ENCODE data around the gene VPS54.

Gene VPS54

DNA sequence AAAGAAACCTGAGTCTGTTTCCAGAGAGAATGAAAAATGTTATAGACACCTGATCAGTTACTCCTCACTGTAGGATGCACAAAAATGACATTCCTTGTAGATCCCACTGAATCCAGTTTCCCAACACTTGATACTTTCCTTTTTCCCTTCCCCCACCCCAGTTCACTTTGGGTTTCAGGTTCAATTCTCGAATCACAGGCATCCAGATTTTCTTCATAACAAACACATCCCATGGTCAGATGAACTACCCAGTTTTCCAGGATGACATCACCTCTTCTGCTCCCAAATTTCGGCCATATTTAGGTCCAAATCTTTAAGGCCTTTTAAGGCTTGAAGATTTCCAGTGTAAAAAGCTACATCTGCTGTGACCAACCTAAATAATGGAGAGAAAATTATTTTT, 126.1 kb downstream of the VPS54 start:
- DNase-seq = no peak

DNA sequence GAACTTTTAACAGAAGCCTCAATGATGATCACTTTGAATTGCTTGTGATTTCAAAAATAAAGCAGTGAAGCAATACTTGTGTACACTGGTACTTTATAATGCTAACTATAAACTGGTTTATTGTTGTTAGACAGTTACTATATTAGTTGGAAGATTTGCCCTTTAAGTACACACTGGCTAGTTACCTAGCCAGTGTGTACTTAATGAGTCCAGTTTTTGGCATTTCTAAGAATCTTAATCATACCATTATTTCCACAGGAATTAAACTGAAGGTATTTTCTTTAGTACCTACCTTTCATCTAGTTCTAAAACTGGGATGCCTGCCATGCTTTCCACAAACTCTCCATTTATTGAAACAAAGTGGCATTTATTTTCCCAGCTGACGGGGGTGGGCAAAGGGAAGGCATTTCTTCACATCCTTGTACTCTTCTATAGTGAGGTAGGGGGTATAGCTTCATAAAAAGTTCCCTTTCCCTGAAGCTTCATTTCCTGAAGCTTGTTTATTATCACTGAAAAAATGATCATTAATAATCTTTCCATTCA, 127.7 kb downstream of the VPS54 start:
- DNase-seq = no peak

DNA sequence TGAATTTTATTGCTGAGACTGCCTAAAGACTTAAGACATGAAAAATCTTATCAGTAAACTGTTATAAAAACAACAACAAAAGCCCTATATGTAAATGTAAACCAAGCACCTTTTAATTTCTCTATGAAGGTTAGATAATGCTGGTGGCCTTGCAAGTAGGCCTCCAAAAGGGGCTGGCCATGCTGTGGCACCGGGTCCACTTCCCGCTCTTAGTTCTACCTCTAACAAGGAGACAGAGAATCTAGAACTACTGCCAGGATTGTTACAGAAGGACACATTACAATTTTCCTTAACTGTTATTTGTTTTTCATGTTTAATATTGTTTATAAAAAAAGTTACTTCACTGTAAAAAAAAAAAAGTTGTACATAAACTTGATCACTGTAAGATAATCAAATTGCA, 128.6 kb downstream of the VPS54 start:
- no peak for DNase-seq

DNA sequence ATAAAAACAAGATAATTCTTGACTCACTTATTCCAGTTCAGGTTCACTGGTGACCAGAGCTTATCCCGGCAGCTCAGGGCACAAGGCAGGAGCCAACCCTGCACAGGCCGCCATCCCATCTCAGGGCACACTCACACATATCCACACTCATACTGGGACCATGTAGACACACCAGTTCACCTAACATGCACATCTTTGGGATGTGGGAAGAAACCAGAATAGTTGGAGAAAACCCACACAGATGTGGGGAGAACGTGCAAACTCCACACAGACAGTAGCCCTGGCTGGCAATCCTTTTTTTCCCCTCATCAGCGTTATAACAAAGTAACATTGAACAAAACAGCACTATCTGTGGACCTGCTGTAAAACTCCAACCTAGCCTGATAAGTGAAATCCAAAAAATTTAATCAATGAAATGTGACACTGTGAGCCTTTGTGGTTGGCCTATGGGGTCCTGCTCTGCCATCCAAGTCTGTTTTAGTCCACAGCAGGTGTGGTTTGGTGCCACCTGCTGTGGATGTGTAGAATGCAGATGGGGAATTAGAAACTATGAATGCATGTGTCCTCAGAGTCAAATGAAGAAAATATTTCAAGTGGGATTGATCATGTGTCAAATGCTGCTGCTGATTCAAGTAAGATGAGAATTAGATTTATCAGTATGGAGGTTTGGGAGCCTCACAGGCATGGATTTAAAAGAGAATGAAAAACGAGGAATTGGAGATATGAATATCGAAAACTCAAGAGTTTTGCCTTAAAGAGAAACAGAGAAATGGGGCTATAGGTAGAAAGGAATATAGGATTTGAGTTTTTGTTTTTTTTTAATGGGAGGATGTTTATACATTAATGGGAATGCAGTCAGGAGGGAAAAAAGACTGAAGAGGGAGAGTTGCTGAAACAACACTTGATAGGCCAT, 130.5 kb downstream of the VPS54 start:
- DNase-seq = peak; percentile 31

DNA sequence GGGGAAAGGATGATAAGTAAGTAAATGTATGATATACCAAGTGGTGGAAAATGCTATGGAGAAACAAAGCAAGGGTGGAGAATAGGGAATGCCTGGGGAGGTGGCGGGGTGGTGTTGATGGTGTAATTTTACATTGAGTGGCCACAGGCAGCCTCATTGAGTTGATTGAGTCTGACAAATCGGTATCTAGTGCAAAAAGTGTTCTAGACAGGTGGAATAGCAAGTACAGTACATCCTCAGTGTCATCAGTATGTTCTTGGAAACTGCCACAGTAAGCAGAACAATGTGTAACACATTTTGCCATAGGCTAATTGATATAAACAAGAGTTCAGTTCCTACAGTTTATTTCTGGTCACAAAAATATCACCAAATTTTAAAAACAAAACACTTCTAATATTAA, 131.2 kb downstream of the VPS54 start:
- DNase-seq = no peak

DNA sequence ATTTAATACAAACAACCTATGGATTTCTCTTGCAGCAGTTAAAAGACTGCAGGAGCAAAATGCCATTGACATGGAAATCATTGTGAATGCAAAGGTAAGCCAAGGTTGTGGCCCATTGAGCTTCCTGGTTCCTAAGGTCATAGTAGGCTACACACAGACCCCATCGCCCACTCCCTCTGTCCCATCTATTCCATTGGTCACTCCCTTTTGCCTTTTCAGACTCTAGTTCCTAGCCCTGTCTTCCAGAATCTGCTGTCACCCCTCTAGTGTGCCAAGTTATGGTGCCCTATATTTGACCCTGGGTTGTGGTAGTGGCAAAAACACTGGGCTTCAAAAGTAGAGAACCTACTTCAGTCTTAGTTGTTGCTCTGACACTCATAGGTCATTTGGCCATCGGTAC, 132.8 kb downstream of the VPS54 start:
- no peak for DNase-seq

DNA sequence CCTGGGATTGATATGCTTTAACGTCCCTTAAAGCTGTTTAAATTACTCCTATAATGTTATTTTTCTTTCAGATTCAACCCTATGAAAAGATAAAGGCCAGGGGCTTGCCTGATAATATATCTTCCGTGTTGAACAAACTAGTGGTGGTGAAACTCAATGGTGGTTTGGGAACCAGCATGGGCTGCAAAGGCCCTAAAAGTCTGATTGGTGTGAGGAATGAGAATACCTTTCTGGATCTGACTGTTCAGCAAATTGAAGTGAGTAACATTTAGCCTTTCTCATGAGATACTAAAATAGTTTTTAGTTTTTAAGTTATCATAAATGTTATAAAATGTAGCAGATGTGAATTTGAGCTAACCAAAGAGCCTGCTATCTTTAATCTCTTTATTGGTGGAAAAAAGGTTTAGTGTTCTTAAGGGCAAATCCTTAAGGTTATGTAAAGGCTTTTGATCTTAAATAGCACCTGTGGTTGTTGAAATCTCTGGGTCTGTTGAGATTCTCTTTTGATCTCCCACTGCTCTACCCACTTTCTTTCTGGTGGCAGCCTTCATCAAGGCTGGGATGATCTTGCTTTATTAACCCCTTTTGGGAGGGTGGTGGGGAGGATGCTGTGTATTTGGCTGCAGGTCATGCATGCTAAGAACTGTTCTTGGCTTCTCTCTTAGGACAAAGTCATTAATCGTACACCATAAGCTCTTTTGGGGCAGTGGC, 136.7 kb downstream of the VPS54 start:
- no peak for DNase-seq

DNA sequence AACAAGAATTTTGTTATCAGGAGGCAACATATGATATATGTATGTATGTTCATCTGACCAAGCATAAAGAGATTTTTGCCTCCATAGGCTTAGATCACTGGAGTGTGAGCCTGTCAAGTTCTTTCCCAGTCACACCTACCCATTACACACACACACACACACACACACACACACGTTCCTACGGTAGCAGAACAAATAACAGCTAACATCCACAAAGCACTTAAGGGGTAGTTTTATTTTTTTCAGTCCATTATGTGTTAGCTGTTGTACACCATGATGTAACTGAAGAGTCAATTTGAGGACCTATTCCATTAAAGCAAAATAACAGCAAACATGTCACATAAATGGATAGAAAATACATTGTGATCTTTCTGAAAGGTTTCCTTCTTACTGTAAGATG, 138.0 kb downstream of the VPS54 start:
- no peak for DNase-seq

DNA sequence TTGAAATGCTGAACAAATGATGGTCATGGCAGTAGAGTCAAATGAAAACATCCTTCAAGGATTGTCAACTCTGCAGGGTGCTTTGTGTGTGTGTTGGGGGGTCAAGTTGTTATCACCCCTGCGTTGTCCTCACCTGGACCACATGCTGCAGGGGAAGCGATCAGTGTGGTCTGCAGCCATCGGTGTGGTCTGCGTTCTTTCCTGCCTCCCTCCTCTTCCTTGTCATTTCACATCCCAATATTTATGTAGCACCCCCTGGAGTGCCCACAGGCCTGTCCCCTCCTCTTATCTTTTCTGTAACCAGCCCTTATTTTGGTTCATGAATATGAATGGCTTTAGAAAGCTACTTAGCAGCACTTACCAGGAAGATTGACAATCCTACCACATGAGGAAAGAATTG, 138.6 kb downstream of the VPS54 start:
- DNase-seq = no peak

DNA sequence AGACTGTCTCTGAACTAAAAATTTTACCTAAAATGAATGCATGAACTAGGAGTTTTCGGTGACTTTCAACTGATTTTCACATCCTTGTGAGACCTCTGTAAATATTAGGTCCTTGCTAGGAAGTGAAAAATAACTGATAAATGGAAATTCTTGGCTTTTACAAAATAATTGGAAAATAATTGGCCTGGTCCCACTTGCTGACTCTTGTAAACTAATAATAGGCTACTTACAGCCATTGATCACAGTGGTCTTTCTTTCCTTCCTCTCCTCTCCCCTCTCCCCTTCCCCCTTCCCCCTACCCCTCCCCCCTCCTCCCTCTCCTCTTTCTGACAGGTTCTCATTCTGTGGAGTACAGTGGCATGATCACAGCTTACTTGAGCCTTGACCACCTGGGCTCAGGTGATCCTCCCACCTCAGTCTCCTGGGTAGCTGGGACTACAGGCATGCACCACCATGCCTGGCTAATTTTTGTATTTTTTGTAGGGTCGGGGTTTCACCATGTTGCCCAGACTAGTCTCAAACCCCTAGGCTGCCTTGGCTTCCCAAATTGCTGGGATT, 139.3 kb downstream of the VPS54 start:
- no peak for DNase-seq

DNA sequence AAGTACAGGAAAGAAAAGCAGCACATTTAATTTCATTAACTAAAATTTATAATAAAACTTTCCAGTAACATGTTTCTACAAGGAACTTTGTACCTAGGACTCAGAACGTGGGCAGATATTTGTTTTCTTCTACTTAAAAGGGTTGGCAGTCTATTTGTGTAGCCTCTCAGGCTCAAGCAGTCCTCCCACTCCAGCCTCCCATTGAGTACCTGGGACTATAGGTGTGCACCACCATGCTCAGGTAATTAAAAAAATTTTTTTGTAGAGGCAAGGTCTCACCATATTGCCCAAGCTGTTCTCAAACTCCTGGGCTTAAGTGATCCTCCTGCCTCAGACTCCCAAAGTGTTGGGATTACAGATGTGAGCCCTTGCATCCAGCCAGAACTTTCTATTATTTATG, 140.7 kb downstream of the VPS54 start:
- DNase-seq = no peak

DNA sequence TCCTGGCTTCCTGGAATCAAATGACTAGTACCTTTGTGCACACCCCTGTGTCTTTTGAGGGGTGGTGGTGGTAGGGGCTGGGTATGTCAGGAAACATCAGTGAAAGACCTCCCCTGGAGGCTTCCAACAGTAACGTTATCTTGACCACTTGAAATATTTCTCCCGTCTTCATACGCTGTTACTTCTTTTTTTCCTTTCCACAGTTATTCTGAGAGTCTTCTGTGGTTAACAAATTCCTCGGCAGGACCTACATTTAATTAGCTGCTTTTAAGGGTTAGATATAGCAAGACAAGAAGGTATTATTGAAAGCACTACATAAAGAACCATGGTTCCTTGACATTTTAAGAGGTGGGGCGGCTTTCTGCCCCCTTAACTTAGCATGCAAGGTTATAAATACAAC, 142.9 kb downstream of the VPS54 start:
- no peak for DNase-seq

DNA sequence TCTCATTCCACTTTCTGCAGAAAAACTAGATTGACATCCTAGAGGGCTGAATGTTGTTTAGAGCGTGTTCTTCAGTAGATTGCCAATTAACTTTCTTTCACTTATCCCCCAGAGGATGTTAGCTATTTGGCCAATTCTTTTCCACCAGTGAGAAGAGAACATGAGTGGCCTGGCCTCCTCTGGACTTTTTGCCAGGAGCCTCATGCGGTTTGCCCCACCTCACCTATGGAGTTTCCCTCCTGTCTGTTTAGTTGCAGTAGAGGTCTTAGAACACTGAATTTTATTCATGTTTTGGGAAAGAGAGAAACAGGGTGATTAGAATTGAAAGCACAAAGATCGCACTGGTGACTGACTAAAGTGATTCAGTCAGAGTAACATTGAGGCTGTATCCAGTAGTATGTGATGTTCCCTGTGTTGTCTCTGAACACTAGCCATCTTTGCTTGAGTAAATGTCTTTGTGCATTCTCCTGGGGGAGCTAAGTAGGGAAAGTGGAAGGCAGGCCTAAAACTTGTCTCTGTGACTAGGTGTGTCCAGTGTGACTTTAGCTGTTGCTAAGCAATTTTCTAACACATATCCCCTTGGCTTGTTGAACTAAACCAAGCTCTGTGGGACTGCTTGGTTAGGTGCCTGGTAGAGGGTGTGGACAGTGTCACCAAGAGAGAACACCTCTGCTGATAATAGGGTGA, 143.5 kb downstream of the VPS54 start:
- no peak for DNase-seq

DNA sequence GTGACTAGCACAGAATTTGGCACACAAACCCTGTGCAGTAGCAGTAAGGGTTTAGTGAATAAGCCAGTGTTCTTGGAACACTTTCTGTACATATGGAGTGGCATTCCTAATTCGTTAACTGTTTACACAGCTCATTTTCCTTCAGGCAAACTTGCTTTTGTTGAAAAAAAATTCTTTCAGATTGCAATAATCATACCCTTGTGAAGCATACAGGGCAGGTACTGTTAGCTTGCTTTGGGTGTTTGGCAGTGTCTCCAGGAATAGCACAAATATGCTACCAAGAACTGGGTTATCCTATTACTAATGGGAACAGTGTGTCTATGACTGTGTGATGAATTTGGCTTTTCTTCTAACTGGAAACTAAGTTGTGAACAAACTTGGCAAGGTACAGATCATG, 144.1 kb downstream of the VPS54 start:
- no peak for DNase-seq

DNA sequence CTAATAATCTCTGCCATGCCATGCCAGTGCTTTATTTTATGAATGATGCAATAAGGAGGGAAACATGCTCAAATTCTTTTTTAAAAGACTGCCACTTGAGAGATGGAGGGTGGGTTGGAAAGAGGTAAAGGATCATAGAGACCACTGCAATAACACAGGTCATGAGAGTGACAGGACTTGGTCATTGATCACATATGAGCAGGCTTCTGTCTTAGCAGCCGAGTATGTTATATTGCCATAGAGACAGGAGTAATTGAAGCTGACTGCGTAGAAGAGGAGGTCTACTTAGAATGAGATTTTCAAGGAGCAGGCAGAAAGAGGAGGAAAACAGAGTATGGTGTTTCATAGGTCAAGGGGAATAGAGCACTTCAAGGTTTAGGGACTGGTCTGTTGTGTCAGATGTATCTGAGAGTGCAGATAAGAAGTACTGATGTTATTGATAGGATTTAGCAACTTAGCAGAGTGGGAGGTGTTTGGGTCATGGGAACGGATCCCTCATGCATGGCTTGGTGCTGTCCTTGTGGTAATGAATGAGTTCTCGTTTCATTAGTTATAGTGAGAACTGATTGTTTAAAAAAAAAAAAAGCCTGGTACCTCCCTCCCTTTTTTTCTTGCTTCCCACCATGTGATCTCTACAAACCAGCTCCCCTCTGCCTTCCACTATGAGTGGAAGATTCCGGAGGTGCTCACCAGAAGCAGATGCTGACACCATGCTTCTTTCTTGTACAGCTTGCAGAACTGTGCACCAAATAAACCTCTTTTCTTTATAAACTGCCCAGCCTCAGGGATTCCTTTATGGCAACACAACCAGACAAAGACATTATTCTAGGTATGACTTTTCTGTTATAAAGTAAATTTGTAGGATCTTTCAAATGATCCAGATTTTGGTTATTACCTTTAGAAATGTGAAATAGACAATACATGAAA, 144.8 kb downstream of the VPS54 start:
- DNase-seq = no peak

DNA sequence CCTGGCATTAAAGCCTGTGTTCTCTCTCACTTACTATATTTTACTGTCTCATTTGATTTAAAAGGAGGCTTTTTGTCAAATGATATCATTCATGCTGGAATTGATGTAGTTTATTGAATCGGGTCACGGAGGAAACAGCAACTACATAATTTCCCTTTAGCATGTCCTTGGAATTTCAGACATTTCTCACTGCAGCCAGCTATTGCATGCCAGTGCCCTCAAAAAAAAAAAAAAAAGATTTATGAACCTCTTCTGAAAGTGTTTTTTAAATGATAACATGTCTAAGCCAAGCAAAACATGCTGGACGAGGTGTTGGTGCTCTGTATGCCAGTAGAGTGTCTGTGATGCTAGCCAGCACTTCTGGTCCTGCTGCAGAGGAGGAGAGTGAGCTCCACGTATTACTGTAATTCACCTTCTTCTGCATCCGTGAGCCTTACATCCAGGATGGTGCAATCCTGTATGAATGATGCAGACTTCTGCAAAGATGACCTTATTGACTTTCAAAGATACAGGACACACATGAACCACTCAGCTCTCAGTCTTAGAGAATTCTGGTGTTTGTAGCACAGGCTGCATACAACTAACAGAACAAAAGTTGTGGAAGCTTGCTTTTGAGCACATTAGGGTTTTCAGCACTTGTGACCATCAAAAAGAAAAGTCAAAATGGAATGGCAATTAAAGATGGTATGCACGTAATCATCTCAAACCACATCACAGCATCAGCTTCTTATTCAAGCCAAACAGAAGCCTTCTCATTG, 146.5 kb downstream of the VPS54 start:
- DNase-seq = no peak

DNA sequence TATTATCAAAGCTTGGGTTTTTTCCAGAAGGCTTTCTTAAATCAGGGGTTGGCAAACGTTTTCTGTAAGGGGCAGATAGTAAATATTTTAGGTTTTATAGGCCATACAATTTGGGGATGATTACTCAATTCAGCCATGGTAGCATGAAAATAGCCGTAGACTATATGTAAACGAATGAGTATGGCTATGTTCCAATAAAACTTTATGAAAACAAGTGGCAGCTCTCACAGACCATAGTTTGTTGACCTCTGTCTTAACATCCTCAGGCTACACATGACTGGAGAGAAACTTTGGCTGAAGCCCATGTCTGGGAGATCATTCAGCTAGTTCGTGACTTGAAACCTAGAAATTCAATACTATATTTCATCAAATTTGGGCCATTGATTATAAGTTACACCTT, 147.4 kb downstream of the VPS54 start:
- DNase-seq = no peak

DNA sequence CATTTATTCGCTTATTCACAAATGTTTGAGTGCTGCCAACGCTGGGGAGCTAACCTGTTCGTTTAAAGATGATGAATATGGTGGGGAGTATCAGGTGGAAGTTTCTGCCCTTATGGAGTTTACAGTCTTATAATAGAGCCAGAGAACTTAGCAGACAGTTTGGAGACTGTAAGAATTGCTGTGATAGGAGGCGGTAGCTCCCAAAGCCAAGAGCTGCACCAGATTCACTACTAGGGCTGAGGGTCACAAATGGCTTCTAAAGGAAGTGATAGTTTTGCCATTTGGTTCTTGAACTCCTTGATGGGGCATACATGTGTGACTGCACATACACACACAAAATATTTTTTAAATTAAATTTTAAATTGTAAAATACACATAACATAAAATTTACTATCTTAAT, 148.5 kb downstream of the VPS54 start:
- no peak for DNase-seq

DNA sequence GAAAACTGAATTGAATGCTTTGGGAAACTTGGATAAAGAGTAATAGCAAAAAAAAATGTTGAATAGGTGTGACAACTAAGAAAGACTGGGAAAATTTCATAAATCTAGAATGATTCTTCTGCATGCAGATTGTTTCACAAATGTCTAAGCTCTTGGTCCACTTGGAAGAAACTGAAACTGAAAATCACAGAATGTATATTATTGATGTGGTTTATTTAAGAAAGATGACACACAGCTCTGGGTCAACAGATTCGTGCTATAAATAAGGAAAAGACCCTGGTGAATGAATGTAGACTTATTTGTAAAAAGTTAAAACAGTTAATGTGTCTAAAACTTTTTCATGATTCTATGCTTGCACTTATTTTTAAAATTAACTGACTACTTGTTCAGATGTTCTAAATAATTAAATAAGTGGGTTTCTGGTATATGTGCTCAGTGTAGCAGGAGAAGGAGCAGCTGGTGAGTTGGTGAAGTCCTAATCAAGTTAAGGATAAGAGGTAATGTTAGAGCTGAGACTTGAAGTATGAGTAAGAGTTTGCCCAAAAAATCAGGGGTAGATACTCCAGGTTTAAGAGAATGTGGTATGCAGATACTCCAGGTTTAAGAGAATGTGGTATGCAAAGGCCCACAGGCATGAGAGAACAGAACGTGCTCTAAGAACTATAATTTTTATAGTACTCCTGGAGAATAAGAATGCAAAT, 153.1 kb downstream of the VPS54 start:
- peak; percentile 20 for DNase-seq

DNA sequence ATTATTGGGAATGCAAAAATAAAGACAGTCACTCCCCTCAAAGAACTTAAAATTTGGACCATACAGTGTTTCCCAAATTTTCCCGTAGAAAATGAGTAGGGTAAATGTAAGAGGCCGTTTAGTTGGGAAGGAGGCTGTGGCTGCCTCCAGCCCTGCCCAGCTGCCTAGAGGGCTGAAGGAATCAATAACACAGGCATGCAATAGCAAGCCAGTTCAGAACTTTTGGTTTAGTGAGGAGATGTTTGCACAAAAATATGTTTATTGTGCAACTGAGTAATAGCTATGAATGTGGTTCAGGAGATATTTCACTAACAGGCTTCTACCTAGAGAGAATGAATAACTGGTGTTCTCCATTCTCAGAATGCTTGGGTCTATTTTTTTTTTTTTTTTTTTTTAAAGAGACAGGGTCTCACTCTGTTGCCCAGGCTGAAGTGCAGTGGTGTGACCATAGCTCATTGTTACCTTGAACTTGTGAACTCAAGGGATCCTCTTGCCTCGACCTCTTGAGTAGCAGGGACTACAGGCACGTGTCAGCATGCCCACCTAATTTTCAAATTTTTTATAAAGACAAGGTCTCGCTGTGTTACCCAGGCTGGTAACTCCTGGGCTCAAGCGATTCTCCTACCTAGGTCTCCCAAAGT, 153.9 kb downstream of the VPS54 start:
- DNase-seq = peak; percentile 4

Measured in MV-4-11 (cell line).